GM18870 (cell line): ENCODE data around the gene RABGAP1L.

Experiments used
- ATAC-seq: cut with Tn5 transposase; IDR thresholded peaks from one replicate; pipeline ENCODE4 v1.9.1; 2021; ENCODE audit warnings: moderate library complexity; ENCODE audit not compliant: unreplicated experiment

The RABGAP1L gene

GRCh38 chr1:174742805-174743653 is 583.7 kb downstream of the RABGAP1L start:
- no peak for ATAC-seq

- no peak for ATAC-seq
Observed at GRCh38 chr1:174743654-174744561, 584.6 kb downstream of the RABGAP1L start.

- no peak for ATAC-seq
Observed at GRCh38 chr1:174744886-174745285, 585.6 kb downstream of the RABGAP1L start.

GRCh38 chr1:174746024-174746808 is 586.9 kb downstream of the RABGAP1L start:
- ATAC-seq = no peak

GRCh38 chr1:174747613-174748012 is 588.3 kb downstream of the RABGAP1L start:
- no peak for ATAC-seq

DNA sequence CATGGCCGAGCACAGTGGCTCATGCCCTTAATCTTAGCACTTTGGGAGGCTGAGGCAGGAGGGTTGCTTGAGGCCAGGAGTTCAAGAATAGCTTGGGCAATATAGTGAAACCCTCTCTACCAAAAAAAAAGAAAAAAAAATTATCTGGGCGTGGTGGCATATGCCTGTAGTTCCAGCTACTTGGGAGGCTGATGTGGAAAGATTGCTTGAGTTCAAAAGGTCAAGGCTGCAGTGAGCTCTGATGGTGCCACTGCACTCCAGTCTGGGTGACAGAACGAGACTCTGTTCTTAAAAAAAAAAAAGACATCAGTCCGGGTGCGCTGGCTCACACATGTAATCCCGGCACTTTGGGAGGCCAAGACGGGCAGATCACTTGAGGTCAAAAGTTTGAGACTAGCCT is 589.3 kb downstream of the RABGAP1L start:
- no peak for ATAC-seq

DNA sequence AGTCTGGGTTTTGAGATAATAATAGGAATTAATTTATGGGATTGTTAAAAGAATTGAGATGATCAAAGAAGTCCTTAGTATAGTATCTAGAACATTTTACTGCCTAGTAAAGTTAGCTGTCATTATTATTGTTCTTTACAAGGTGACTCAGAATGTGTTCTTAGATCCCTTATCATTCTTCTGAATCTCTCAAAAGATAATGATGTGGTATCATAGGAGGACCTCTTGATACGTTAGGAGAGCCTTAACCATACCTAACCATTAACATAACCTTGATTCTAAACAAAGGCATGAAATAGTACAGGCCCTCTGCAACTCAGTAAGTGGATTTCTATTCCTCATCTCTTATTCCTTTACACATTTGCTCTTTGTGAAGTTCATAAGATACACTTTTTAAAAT is 593.8 kb downstream of the RABGAP1L start:
- no peak for ATAC-seq

GRCh38 chr1:174761335-174761734 is 602.0 kb downstream of the RABGAP1L start:
- no peak for ATAC-seq

DNA sequence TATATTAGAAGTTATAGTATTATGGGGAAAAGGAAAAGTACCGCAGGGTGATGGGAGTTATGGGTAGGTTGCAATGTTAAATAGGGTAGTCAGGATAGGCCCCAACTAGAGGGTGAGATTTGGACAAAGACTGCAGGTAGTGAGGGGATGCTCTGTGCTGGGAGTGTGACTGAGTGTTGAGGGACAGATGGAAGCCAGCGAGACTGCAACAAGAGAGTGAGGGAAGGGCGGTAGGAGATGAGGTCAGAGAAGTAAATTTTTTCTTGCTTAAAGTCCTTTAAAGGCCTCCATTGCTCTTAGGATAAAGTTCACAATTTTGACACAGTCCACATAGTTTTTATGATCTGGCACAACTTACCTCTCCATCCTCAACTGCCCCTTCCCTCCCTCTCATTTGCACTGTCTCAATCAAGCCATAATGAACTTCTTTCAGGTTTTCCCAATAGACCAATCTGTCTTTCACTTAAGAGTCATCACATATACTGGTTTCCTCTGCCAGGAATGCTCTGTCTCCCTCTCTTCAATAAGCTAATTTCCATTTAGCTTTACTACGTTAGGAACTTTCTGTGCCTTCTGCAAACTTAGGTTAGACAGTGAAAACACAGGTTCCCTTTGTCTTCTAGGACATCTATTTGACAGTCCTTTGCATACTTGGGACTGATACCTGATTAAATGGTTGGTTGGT is 602.7 kb downstream of the RABGAP1L start:
- no peak for ATAC-seq

DNA sequence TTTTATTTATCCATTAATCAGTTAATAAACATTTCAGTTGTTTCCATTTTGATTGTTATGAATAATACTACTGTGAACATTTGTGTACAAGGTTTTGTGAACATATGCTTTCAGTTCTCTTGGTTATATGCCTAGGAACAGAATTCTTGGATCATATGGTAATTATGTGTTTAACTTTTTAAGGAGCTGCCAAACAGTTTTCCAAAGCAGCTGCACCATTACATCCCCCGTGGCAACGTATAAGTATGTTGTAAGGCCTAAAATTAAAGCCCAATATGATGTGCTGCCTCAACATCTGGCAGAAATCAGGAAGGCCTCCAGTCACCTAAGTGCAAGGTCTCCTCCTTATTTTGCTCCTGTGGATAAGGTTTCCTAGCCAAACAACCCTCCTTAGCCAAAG is 604.9 kb downstream of the RABGAP1L start:
- ATAC-seq = no peak

DNA sequence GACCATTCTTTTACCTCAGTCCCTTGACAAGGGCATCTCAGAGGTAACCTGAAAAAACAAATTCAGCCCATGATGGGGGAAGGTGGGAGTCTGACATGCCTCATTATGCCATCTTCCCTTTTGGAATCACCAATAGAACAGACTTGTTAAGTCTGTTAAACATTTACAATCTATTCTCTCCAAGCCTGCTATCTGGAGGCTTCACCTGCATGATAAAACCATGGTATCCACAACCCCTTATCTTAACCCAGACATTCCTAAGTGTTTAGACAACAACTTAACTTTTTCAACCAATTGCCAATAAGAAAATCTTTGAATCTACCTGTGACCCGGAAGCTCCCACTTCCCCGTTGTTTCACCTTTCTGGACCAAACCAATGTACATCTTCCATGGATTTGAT is 607.4 kb downstream of the RABGAP1L start:
- no peak for ATAC-seq

- ATAC-seq = no peak
Observed at GRCh38 chr1:174768516-174768915, 609.2 kb downstream of the RABGAP1L start.

- no peak for ATAC-seq
Observed at GRCh38 chr1:174768949-174769348, 609.6 kb downstream of the RABGAP1L start.

DNA sequence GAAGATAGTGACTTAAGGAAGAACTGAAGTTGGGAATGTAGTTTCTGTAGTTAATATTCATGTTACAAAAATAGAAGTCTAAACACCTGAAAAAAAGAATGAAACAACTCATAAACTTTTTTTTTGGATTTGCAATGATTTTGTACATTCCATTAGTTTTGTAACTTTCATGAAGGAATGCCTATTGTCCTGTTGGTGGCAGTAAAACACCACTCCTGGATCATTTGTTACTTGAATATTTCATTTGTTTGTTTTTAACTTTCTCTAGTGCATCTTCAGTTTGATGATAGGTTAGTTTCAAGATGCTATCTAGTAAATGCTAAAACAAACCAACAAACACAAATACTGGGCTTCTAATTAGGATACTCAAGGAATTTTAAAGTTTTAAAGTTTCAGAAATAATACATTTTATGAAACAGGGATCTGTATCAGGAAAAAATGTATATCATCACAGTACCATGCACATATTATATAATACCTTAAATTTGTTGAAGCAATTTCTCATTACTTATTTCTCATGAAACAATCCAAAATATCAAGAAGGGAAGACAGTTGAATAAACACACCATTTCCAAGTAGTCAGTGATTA is 610.7 kb downstream of the RABGAP1L start:
- ATAC-seq = no peak

- no peak for ATAC-seq
Observed at GRCh38 chr1:174775621-174776020, 616.3 kb downstream of the RABGAP1L start.

GRCh38 chr1:174777262-174777661 is 617.9 kb downstream of the RABGAP1L start:
- ATAC-seq = no peak

DNA sequence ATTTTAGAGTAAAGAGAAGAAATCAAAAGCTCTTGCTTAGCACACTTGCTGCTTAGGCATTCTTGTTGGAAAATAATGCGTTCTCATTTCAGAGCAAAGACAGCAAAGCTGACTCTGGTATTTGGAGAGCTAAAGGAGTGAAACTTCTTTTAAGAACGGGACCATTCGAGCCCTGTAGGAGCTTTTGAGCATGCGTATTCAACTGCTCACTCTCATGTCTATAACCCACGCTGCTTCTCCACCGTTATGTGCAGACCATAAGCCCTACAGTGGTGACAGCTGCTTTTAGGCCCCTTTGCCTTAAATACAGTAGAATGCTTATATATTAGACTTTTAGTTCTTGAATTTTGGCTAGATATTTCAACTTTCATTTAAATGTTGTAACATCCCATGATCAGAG is 626.2 kb downstream of the RABGAP1L start:
- no peak for ATAC-seq

- no peak for ATAC-seq
Observed at GRCh38 chr1:174786358-174786757, 627.0 kb downstream of the RABGAP1L start.

GRCh38 chr1:174786760-174787159 is 627.4 kb downstream of the RABGAP1L start:
- ATAC-seq = peak; percentile 82

DNA sequence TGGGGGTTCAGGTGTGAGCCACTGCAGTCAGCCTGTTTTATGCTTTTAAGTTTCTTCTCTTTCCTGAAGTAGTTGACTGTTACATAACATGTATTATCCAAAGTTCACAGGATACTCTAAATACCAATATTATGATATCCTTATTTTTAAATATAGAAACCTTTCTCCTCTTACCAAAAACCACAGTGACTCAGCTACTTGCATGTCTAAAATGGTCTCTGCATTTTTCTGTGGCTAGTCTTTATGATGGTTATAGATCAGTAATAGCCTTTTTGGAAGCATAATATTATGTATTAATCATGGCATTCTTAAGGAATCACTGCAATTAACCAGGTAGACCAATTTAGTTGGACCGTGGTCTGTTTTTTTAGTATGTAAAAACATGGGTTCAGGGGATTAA is 629.7 kb downstream of the RABGAP1L start:
- no peak for ATAC-seq
